H1 (cell line): ENCODE data around the gene RHD.
"Not testable (repeated sequence)": the region's sequence is repeated elsewhere in the genome, so short reads cannot be mapped to it uniquely, and the experiment has no call there.

Source experiments
- ATF2 ChIP-seq: IDR thresholded peaks from 2 replicates; pipeline ENCODE4 v1.6.1; 2012; ENCODE audit warnings: low read length, inconsistent platforms
- ATF3 ChIP-seq: IDR thresholded peaks from 2 replicates; pipeline ENCODE4 v1.6.1; 2011; ENCODE audit warnings: low read depth, mild to moderate bottlenecking, low read length; ENCODE audit not compliant: insufficient read depth
- CTCF ChIP-seq, 3 experiments: IDR thresholded peaks; 1 replicate in 2 of 3; 2 replicates in 1 of 3; pipeline versions ENCODE4 v1.5.1 to v1.6.1; 2011; ENCODE audit warnings: low read length in 3 of 3, mild to moderate bottlenecking in 3 of 3, inconsistent platforms in 2 of 3, low read depth in 1 of 3, moderate library complexity in 1 of 3; ENCODE audit not compliant: insufficient read depth in 1 of 3; ENCODE audit errors: control extremely low read depth in 1 of 3
- E2F6 ChIP-seq: IDR thresholded peaks from 2 replicates; pipeline ENCODE4 v1.6.1; 2012; ENCODE audit warnings: inconsistent platforms
- EZH2 ChIP-seq: fragments of 200-600 bp; sonication (generic); IDR thresholded peaks from 2 replicates; pipeline ENCODE4 v1.7.1; 2012; ENCODE audit warnings: low read depth, mild to moderate bottlenecking, moderate library complexity, low read length, inconsistent platforms; ENCODE audit not compliant: severe bottlenecking
- POLR2A ChIP-seq, 2 experiments: IDR thresholded peaks; 1 replicate in 1 of 2; 2 replicates in 1 of 2; pipeline ENCODE4 v1.6.1; 2011; ENCODE audit warnings: low read depth in 2 of 2, low read length in 2 of 2, mild to moderate bottlenecking in 2 of 2; ENCODE audit errors: control extremely low read depth in 1 of 2
- POLR2AphosphoS5 ChIP-seq: IDR thresholded peaks from 2 replicates; pipeline ENCODE4 v1.6.1; 2011; ENCODE audit warnings: low read depth, low read length
- SAP30 ChIP-seq: fragments of 300-600 bp; sonication (generic); IDR thresholded peaks from 2 replicates; pipeline ENCODE4 v1.7.1; 2012; ENCODE audit warnings: low read length, moderate library complexity, mild to moderate bottlenecking, inconsistent platforms; ENCODE audit not compliant: insufficient read depth, insufficient replicate concordance
- SP1 ChIP-seq: IDR thresholded peaks from 2 replicates; pipeline ENCODE4 v1.6.1; 2011; ENCODE audit warnings: low read depth, low read length
- TAF1 ChIP-seq: IDR thresholded peaks from 2 replicates; pipeline ENCODE4 v1.6.1; 2011; ENCODE audit warnings: mild to moderate bottlenecking, low read depth, low read length
- TAF7 ChIP-seq: optimal IDR thresholded peaks from 2 replicates; pipeline ENCODE3; 2011; ENCODE audit warnings: low read depth, mild to moderate bottlenecking, inconsistent platforms, low read length, moderate library complexity, borderline replicate concordance
- TCF12 ChIP-seq: IDR thresholded peaks from 2 replicates; pipeline ENCODE4 v1.6.1; 2011; ENCODE audit warnings: low read depth, mild to moderate bottlenecking, low read length
- TEAD4 ChIP-seq: IDR thresholded peaks from 2 replicates; pipeline ENCODE4 v1.6.1; 2012; ENCODE audit warnings: low read depth, low read length, inconsistent platforms, mixed read lengths

GRCh38 chr1:25329336-25329735 lies 57.0 kb downstream of the RHD start:
- not testable (repeated sequence) for TF ChIP-seq EZH2; E2F6; CTCF (IDR thresholded peaks at IDR 0.05; ENCODE audit: control extremely low read depth in 1 of 3, insufficient read depth in 1 of 3, low read depth in 1 of 3, low read length in 3 of 3); ATF2; TEAD4; POLR2A (IDR thresholded peaks at IDR 0.05; ENCODE audit: control extremely low read depth in 1 of 2, low read depth in 2 of 2, low read length in 2 of 2); TCF12; SAP30; SP1; TAF7; ATF3; POLR2AphosphoS5; TAF1
